Small intestine (tissue), 7 donors: ENCODE results near the gene OGFR. TPM values are rescaled to one million over a fixed set of nuclear protein-coding genes. Genes with fewer than 3 reads are reported as not detected.

Experiments used
- DNase-seq, 2 donors: peaks; one replicate each; pipeline versions ENCODE4 v3.0.0 to v3.0.0-alpha.2; 2013
- FAIRE-seq: peaks from 2 replicates; lab custom pipeline; 2012; peaks lifted over from hg19 to GRCh38; lab: Jason Lieb, UNC
- H3K27ac ChIP-seq, 3 donors: one replicate each; pipeline ENCODE4 v1.5.1; 2013; ENCODE audit warnings: low read length in 2 of 3, mild to moderate bottlenecking in 2 of 3, control low read depth in 1 of 3, inconsistent platforms in 1 of 3, low read depth in 1 of 3, moderate library complexity in 1 of 3
- H3K27me3 ChIP-seq, 3 donors: one replicate each; pipeline ENCODE4 v1.6.1; 2013; ENCODE audit warnings: low read length in 3 of 3, inconsistent platforms in 1 of 3; ENCODE audit not compliant: control insufficient read depth in 3 of 3, insufficient read depth in 3 of 3
- H3K36me3 ChIP-seq, 3 donors: one replicate each; pipeline ENCODE4 v1.6.1; 2013; ENCODE audit warnings: low read length in 3 of 3, inconsistent platforms in 1 of 3, low read depth in 1 of 3, mild to moderate bottlenecking in 1 of 3, moderate library complexity in 1 of 3; ENCODE audit not compliant: control insufficient read depth in 3 of 3, insufficient read depth in 2 of 3
- H3K4me1 ChIP-seq, 3 donors: one replicate each; pipeline ENCODE4 v1.6.1; 2013; ENCODE audit warnings: low read length in 2 of 3, inconsistent platforms in 1 of 3, low read depth in 1 of 3, mild to moderate bottlenecking in 1 of 3, moderate library complexity in 1 of 3; ENCODE audit not compliant: control insufficient read depth in 3 of 3, insufficient read depth in 2 of 3
- H3K4me3 ChIP-seq, 3 donors: one replicate each; pipeline ENCODE4 v1.5.1; 2013; ENCODE audit warnings: low read length in 3 of 3, control low read depth in 1 of 3, inconsistent platforms in 1 of 3, low read depth in 1 of 3, mild to moderate bottlenecking in 1 of 3, moderate library complexity in 1 of 3
- H3K9me3 ChIP-seq, 2 donors: one replicate each; pipeline ENCODE4 v1.6.1; 2013; ENCODE audit warnings: low read depth in 1 of 2, low read length in 1 of 2; ENCODE audit not compliant: control insufficient read depth in 2 of 2, insufficient read depth in 1 of 2
- WGBS, 3 donors: extraction: QIAGEN DNeasy Blood & Tissue Kit; methylation state at CpG; one replicate each; pipeline ENCODE4 v1.1.7; 2013; 5-methylcytosine and 5-hydroxymethylcytosine counted together
- polyA plus RNA-seq, 4 donors: library from polyadenylated mRNA; stranded (reverse) in 3 of 4; unstranded in 1 of 4; fragments of 200-250 nt in 3 of 4; fragments of 120-200 nt in 1 of 4; gene quantifications; one replicate each; pipeline versions ENCODE4 v1.2.1 to v1.2.3, GENCODE V29; 2013
- donor health status: healthy with polysubstance abuse.
- donor health status: control.
- donor health status: control.
- donor health status: Bipolar disorder and iron deficiency.
- donor health status: healthy.

The OGFR gene
- polyA plus RNA-seq, 4 donors: 46.6 to 88.3 (median 66.3) TPM

DNA sequence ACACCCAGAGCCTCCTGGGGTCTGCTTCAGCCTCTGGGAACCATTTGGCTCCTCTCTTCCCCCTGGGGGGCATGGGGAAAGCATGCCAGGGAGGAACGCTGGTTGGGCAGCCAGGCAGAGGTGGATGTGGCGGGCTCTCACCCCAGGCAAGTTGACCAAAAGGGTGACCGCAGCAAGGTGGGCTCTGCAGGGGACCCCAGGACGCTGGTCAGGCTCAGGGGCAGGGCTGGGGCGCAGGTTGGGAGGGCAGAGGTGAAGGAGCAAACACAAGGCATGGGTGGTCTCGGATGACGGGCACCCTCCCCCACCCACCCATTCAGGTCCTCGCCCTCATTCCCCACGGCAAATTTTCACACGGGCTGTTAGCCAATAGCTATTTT is 38.6 kb upstream of the OGFR start:
- Histone ChIP-seq H3K9me3 (no peaks in the 10 kb centered on the region), H3K4me1 (peaks cover 0 to 7% (median 0%) of the 10 kb centered on the region in 3 donors), H3K4me3 (no peak overlapping the region), H3K36me3 (no peaks in the 10 kb centered on the region), H3K27me3 (peaks cover 0 to 1% (median 0%) of the 10 kb centered on the region in 3 donors), H3K27ac (no peak overlapping the region)
- 49 to 70% (median 52%) methylated on average over 10 of the region's 10 CpGs for WGBS, 3 donors
- no peak for DNase-seq
- FAIRE-seq: no peak

DNA sequence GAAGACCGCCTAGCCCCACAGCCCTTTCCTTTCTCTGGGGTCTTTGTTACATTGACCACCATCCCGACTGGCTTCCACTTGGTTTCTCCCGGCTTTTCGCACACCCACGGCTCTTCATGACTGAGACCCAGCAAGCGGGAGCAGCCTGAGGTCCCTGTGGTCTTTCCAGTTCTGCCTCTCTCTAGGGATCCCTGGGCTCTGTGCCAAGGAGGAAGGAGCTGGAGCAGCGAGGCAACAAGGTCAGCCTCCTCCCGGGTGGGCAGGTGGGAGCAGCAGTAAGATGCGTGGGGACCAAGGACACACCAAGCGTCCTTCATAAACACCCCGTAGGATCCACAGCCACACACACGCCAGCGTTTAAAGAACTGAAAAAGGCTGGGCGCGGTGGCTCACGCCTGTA is 37.9 kb upstream of the OGFR start:
- no peak overlapping the region for H3K4me3 ChIP-seq
- FAIRE-seq (no peak), DNase-seq (peak; percentile 36 to 52)
- H3K9me3 ChIP-seq: no peaks in the 10 kb centered on the region
- 25 to 62% (median 35%) methylated on average over 16 of the region's 16 CpGs for WGBS, 3 donors
- no peak overlapping the region for H3K27ac ChIP-seq
- peaks cover 0 to 1% (median 0%) of the 10 kb centered on the region in 3 donors for H3K27me3 ChIP-seq
- H3K4me1 ChIP-seq: peaks cover 0 to 7% (median 0%) of the 10 kb centered on the region in 3 donors
- no peaks in the 10 kb centered on the region for H3K36me3 ChIP-seq

DNA sequence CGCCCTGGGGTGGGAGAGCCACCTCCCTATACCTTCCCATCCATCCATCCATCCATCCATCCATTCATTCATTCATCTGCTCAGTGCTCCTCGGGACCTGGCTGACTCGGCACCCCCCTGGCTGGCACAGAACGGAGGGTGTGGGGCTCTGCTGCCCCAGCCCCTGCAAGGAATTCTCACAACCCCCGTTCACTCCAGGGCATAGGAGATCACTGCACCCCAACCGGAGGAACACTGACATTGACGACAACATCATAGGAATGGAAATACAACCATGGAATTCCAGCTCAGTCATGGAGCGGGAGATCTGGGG is 36.4 kb upstream of the OGFR start:
- peaks cover 0 to 1% (median 0%) of the 10 kb centered on the region in 3 donors for H3K27me3 ChIP-seq
- DNase-seq: no peak
- no peak for FAIRE-seq
- peaks cover 0 to 7% (median 0%) of the 10 kb centered on the region in 3 donors for H3K4me1 ChIP-seq
- no peaks in the 10 kb centered on the region for H3K9me3 ChIP-seq
- no peaks in the 10 kb centered on the region for H3K36me3 ChIP-seq
- H3K4me3 ChIP-seq: no peak overlapping the region
- WGBS, 3 donors: 65 to 82% (median 70%) methylated on average over 8 of the region's 8 CpGs
- peak overlapping the region in 1 of 3 donors; percentile 39 for H3K27ac ChIP-seq

- Histone ChIP-seq H3K36me3 (no peaks in the 10 kb centered on the region), H3K4me3 (no peak overlapping the region), H3K4me1 (peaks cover 0 to 7% (median 0%) of the 10 kb centered on the region in 3 donors), H3K9me3 (no peaks in the 10 kb centered on the region), H3K27me3 (peaks cover 0 to 1% (median 0%) of the 10 kb centered on the region in 3 donors), H3K27ac (peak overlapping the region in 1 of 3 donors; percentile 39)
- DNase-seq: peak; percentile 68 to 76
- FAIRE-seq: no peak
- WGBS, 3 donors: 12 to 45% (median 24%) methylated on average over 20 to 21 of the region's 21 CpGs
Measured at GRCh38 chr20:62768551-62769287, 35.9 kb upstream of the OGFR start.

DNA sequence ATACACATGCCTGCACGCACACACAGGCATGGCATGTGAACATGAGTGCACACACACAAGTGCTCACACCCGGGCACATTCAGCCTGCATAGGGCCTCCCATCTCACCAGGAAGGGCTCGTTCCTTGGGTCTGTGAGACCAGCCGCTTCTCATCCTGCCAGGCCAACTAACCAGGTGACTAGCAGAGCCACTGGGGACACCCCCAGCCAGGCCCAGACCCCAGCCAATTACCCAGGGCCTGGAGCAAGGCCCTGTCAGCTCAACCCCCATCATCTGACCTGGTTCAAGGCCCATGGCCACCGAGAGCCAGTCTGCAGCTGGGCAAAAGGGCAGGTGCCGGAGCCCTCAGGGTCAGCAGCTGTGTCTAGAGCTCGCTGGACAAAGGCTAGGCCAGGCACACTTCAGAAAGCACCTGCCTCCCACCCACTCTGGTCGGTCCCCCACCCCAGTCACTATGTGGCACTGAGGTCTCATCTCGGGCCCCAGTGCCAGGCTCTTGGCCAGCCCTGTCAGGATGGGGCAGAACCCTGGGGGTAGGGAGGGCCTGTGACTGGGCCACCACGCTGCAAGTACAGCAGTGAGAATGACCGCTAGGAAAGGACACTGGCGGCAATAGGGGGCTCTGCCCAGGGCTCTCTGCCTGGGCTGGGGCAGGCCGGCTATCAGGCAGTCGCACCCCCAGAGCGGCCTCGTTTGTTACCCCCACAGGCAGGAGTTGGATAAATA is 35.1 kb upstream of the OGFR start:
- Histone ChIP-seq H3K9me3 (no peaks in the 10 kb centered on the region), H3K4me3 (no peak overlapping the region), H3K27ac (no peak overlapping the region), H3K27me3 (peaks cover 0 to 1% (median 0%) of the 10 kb centered on the region in 3 donors), H3K36me3 (no peaks in the 10 kb centered on the region), H3K4me1 (peaks cover 0 to 7% (median 0%) of the 10 kb centered on the region in 3 donors)
- no peak for DNase-seq
- no peak for FAIRE-seq
- 88 to 91% (median 89%) methylated on average over 15 to 16 of the region's 16 CpGs for WGBS, 3 donors

GRCh38 chr20:62770111-62770910 is 34.3 kb upstream of the OGFR start:
- Histone ChIP-seq H3K4me3 (no peak overlapping the region), H3K4me1 (peaks cover 0 to 7% (median 0%) of the 10 kb centered on the region in 3 donors), H3K27me3 (no peaks in the 10 kb centered on the region), H3K36me3 (no peaks in the 10 kb centered on the region), H3K27ac (no peak overlapping the region), H3K9me3 (no peaks in the 10 kb centered on the region)
- FAIRE-seq (no peak), DNase-seq (no peak)
- WGBS, 3 donors: 90 to 91% (median 90%) methylated on average over 16 to 20 of the region's 20 CpGs

GRCh38 chr20:62770916-62771315 is 33.7 kb upstream of the OGFR start:
- Histone ChIP-seq H3K9me3 (no peaks in the 10 kb centered on the region), H3K36me3 (no peaks in the 10 kb centered on the region), H3K4me1 (peaks cover 0 to 7% (median 0%) of the 10 kb centered on the region in 3 donors), H3K27ac (no peak overlapping the region), H3K4me3 (no peak overlapping the region), H3K27me3 (no peaks in the 10 kb centered on the region)
- no peak for DNase-seq
- WGBS, 3 donors: 76 to 81% (median 80%) methylated on average over 14 of the region's 14 CpGs
- no peak for FAIRE-seq
